Heart right ventricle (tissue), 16 donors: ENCODE data around the gene RTF1. TPM values are rescaled to one million over a fixed set of nuclear protein-coding genes. Genes with fewer than 3 reads are reported as not detected.

Experiments
- ATAC-seq, 8 donors: fragments of 200-7000 bp; cut with Tn5 transposase; one replicate each; pipeline ENCODE4 v1.9.1; 2020; ENCODE audit warnings: mild to moderate bottlenecking in 8 of 8, moderate library complexity in 8 of 8, moderate number of reproducible peaks in 1 of 8
- DNase-seq, 2 donors: peaks; one replicate each; pipeline ENCODE4 v3.0.0-alpha.2; 2020
- H3K27ac ChIP-seq, 10 donors: fragments of 200-600 bp; sonication (generic) in 2 of 10; one replicate each; pipeline versions ENCODE4 v1.5.0 to v1.8.0; 2020 to 2022; ENCODE audit warnings: mild to moderate bottlenecking in 3 of 10
- H3K27me3 ChIP-seq, 7 donors: fragments of 200-600 bp; one replicate each; pipeline ENCODE4 v1.8.0; 2021 to 2022; ENCODE audit warnings: mild to moderate bottlenecking in 2 of 7
- H3K36me3 ChIP-seq, 9 donors: fragments of 200-600 bp; sonication (generic) in 1 of 9; one replicate each; pipeline versions ENCODE4 v1.5.0 to v1.8.0; 2020 to 2022; ENCODE audit warnings: mild to moderate bottlenecking in 2 of 9
- H3K4me1 ChIP-seq, 9 donors: fragments of 200-600 bp; sonication (generic) in 1 of 9; one replicate each; pipeline versions ENCODE4 v1.5.0 to v1.8.0; 2020 to 2022; ENCODE audit warnings: mild to moderate bottlenecking in 4 of 9
- H3K4me3 ChIP-seq, 10 donors: fragments of 200-600 bp; sonication (generic) in 2 of 10; one replicate each; pipeline versions ENCODE4 v1.5.0 to v1.8.0; 2020 to 2022; ENCODE audit warnings: mild to moderate bottlenecking in 7 of 10, moderate library complexity in 2 of 10
- H3K9me3 ChIP-seq, 11 donors: fragments of 200-600 bp in 10 of 11; sonication (generic) in 2 of 11; one replicate each; pipeline versions ENCODE4 v1.5.0 to v1.8.0; 2013 to 2022; ENCODE audit warnings: mild to moderate bottlenecking in 2 of 11, control low read depth in 1 of 11, moderate library complexity in 1 of 11
- WGBS, 2 donors: extraction: QIAGEN DNeasy Blood & Tissue Kit; methylation state at CpG; one replicate each; pipeline ENCODE4 v1.1.7; 2013; ENCODE audit warnings: inconsistent platforms in 1 of 2; 5-methylcytosine and 5-hydroxymethylcytosine counted together
- intact Hi-C, 10 donors: fragments of 100-400 bp; cut with DNase I; formaldehyde crosslinking; loops; one replicate each; pipeline versions ENCODE4 v1.11.1 to v1.14.2; 2022
- polyA plus RNA-seq, 2 donors: library from polyadenylated mRNA; stranded (reverse); fragments of 200-250 nt; gene quantifications; one replicate each; pipeline ENCODE4 v1.2.3, GENCODE V29; 2013
- total RNA-seq, 10 donors: library from RNA; stranded (reverse); fragmentation: NEBNext Ultra II Directional in 3 of 10; extraction: Animal tissue kit (Norgen Biotek cat#: 25700) in 3 of 10; gene quantifications; one replicate each; pipeline versions ENCODE4 v1.2.1 to v1.2.4, GENCODE V29; 2021 to 2023
- TF ChIP-seq, protein P1 (sequence below), 9 donors: fragments of 200-600 bp; sonication (generic) in 2 of 9; IDR thresholded peaks; one replicate each; pipeline versions ENCODE4 v1.5.0 to v1.8.0; 2021 to 2022; ENCODE audit warnings: antibody characterized with exemption in 9 of 9, mild to moderate bottlenecking in 5 of 9, moderate library complexity in 1 of 9
- donor health status: Arrhythmogenic right ventricular cardiomyopathy.
- donor health status: ischemic (EF 13 %, LVEDD 7.1; RV severe dilation, severe dysfunction).
- donor health status: healthy with polysubstance abuse.
- donor health status: DM: no; HTN: yes; CAD: no.
- donor health status: DM: no; HTN: no; CAD: no.
- donor health status: ischemic (EF 25% LVEDD 6.9; RV normal size, moderate dysfunction).
- donor health status: ischemic (EF 25% LVEDD 5.7; RV mildly dilated, moderate dysfunction).
- donor health status: healthy.
- donor health status: DM: yes; HTN: yes; CAD: no.
- donor health status: Ischemic cardiomyopathy.
- donor health status: ischemic (EF 35%, LVEDD 5.7; RV mildly dilated, moderate dysfunction).
- donor health status: nonischemic (EF 11% LVEDD 7.7; RV severe dilation, severe dysfunction).
- donor health status: DM: yes; HTN: yes; CAD: no.
- donor health status: PGD.
- donor health status: ischemic (EF 29% LVEDD 5.4; RV normal size, mild dysfunction).
- donor health status: nonischemic (EF 23%, LVEDD 6.1; RV moderate dilation, normal function).

RTF1 gene
- total and polyA plus RNA-seq, 12 donors = 10.8 to 38.0 (median 30.7) TPM

DNA sequence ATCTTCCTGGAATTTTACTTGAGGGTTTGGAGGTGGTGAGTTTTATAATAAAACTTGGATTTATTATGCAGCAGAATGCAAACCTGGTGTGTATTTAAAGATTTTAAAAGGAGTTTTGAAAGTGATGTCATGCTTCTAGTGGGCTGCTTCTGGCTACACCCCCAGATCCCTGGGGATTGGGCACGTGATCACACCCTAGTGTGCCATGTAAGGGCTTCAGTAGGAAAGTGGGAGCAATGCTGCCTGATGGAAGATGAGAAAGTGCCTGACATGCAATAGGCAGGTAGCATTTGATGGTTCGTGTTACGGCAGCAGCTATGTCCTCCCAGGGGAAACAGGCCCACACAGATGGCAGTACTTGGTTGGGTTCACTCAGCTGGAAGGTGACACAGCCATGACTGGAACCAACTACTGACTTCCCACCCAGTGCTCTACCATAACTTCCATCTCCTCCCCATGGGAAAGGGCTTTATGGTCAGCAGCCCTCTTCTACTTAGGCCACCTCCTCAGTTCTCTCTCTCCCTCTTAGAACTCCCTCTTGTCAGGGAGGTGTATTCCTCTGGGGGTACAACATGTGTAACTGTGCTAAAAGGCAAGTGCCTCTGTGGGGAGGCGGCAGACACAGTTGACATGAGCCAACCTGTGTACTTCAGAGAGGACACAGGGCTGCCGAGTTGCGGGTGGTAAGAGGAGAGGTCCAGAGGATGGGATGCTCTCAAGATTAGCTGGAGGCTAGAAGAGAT lies 82.4 kb downstream of the RTF1 start:
- Histone ChIP-seq H3K36me3 (no peaks in the 10 kb centered on the region), H3K4me1 (peaks cover 12 to 46% (median 38%) of the 10 kb centered on the region in 9 donors), H3K27ac (no peak overlapping the region), H3K9me3 (no peaks in the 10 kb centered on the region), H3K27me3 (peaks cover 26 to 95% (median 85%) of the 10 kb centered on the region in 7 donors), H3K4me3 (no peak overlapping the region)
- WGBS, 2 donors = 92% methylated on average over 6 of the region's 6 CpGs
- ATAC-seq (no peak), DNase-seq (no peak)
- intact Hi-C loops = loop anchor here in 1 of 10 donors (10.0 kb wide), 1 partner anchor 56 kb away; the partner anchor contains the start of gene TYRO3
- TF ChIP-seq, protein P1, sequence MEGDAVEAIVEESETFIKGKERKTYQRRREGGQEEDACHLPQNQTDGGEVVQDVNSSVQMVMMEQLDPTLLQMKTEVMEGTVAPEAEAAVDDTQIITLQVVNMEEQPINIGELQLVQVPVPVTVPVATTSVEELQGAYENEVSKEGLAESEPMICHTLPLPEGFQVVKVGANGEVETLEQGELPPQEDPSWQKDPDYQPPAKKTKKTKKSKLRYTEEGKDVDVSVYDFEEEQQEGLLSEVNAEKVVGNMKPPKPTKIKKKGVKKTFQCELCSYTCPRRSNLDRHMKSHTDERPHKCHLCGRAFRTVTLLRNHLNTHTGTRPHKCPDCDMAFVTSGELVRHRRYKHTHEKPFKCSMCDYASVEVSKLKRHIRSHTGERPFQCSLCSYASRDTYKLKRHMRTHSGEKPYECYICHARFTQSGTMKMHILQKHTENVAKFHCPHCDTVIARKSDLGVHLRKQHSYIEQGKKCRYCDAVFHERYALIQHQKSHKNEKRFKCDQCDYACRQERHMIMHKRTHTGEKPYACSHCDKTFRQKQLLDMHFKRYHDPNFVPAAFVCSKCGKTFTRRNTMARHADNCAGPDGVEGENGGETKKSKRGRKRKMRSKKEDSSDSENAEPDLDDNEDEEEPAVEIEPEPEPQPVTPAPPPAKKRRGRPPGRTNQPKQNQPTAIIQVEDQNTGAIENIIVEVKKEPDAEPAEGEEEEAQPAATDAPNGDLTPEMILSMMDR (IDR thresholded peaks at IDR 0.05) = no peak

DNA sequence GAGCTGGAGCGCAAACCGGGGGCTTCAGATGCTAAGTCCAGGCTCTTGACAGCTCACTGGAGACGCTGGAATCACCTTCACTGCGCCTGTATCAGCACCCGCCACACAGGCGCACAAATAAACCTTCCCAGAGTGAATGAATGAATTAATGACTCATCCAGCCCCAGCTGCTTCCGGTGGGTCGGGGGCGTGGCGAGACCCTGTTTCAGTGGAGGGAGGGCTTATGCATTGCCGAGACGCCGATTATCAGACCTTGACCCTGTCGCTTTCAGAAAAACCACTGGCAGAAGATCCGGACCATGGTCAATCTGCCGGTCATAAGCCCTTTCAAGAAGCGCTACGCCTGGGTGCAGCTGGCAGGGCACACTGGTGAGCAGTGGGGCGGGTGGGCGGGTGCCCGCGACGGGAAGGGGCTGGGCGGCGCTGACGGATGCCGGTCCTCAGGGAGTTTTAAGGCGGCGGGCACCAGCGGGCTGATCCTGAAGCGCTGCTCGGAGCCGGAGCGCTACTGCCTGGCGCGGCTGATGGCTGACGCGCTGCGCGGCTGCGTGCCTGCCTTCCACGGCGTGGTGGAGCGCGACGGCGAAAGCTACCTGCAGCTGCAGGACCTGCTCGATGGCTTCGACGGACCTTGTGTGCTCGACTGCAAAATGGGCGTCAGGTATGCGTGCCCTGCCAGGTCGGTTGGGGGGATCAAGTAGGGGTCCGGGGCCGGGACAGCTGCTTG lies 84.5 kb downstream of the RTF1 start:
- Histone ChIP-seq H3K36me3 (no peaks in the 10 kb centered on the region), H3K9me3 (no peaks in the 10 kb centered on the region), H3K4me3 (peak overlapping the region in 8 of 10 donors; percentile 3 to 40 (median 28)), H3K27ac (no peak overlapping the region), H3K4me1 (peaks cover 9 to 25% (median 20%) of the 10 kb centered on the region in 9 donors), H3K27me3 (peaks cover 21 to 77% (median 69%) of the 10 kb centered on the region in 7 donors)
- intact Hi-C loops = no loop called here
- no peak for DNase-seq
- TF ChIP-seq, protein P1 (IDR thresholded peaks at IDR 0.05) = no peak
- peak in 3 of 8 donors; percentile 32 to 54 (median 48) for ATAC-seq
- 8 to 10% methylated on average over 56 of the region's 56 CpGs for WGBS, 2 donors

DNA sequence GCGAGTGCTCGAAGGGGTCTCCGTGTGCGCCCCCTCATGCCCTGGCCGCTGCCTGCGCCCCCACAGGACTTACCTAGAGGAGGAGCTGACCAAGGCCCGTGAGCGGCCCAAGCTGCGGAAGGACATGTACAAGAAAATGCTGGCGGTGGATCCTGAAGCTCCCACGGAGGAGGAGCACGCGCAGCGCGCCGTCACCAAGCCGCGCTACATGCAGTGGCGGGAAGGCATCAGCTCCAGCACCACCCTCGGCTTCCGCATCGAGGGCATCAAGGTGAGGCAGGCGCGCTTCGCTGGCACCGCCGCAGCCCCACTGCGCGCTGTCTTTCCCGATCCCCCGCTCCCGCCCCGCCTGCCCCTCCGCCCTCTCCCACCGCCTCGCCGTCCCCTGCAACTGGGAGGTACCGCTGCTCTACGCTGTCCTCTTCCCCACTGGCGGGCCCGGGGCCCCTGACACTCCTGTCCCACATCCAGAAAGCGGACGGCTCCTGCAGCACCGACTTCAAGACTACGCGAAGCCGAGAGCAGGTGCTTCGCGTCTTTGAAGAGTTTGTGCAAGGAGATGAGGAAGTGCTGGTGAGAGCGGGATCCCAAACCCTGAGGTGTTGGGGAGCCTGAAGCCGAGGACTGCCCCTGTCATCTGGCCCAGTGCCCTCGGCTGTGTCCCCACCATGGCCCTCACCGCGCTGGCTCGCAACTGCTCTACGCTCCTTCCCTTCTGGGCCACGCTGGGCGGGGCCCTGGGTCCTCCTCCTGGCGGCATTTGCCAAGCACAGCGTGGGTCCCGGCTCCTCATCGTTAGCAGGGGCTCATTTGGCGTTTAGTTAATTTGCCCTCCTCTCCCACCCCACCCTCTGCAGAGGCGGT lies 85.3 kb downstream of the RTF1 start:
- no peak for DNase-seq
- intact Hi-C loops = no loop called here
- Histone ChIP-seq H3K36me3 (no peaks in the 10 kb centered on the region), H3K27me3 (peaks cover 21 to 72% (median 62%) of the 10 kb centered on the region in 7 donors), H3K4me1 (peaks cover 9 to 25% (median 20%) of the 10 kb centered on the region in 9 donors), H3K27ac (no peak overlapping the region), H3K4me3 (peak overlapping the region in 8 of 10 donors; percentile 21 to 40 (median 28)), H3K9me3 (no peaks in the 10 kb centered on the region)
- TF ChIP-seq, protein P1 (IDR thresholded peaks at IDR 0.05) = no peak
- WGBS, 2 donors = 12% methylated on average over 64 of the region's 64 CpGs
- peak in 4 of 8 donors; percentile 6 to 22 (median 16) for ATAC-seq
